HG03159 (cell line): ENCODE results near the gene DDX47.
"Not testable (repeated sequence)": the region's sequence is repeated elsewhere in the genome, so short reads cannot be mapped to it uniquely, and the experiment has no call there.

Source experiments
- ATAC-seq: cut with Tn5 transposase; IDR thresholded peaks from one replicate; pipeline ENCODE4 v1.9.1; 2021; ENCODE audit warnings: mild to moderate bottlenecking, moderate library complexity; ENCODE audit not compliant: unreplicated experiment

Gene DDX47

DNA sequence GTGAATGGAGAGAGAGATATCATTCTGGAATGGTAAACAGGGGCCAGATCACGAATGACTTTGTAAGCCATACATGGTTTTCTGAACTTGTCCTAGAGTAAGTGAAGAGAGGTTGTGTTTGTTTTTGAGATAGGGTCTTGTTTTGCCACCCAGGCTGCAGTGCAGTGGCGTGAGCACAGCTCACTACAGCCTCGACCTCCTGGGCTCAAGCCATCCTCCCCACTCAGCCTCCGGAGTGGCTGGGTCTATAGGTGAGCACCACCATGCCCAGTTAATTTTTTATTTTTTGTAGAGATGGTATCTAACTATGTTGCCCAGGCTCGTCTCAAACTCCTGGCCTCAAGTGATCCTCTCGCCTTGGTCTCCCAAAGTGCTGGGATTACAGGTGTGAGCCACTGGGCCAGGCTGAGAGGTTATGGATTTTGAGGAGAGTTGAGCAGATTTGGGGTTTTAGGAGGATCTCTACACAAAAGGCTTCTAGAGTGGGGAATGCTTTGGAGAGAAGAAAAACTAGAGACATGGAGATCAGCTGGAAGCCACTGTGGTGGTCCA is 58.5 kb downstream of the DDX47 start:
- ATAC-seq: no peak

DNA sequence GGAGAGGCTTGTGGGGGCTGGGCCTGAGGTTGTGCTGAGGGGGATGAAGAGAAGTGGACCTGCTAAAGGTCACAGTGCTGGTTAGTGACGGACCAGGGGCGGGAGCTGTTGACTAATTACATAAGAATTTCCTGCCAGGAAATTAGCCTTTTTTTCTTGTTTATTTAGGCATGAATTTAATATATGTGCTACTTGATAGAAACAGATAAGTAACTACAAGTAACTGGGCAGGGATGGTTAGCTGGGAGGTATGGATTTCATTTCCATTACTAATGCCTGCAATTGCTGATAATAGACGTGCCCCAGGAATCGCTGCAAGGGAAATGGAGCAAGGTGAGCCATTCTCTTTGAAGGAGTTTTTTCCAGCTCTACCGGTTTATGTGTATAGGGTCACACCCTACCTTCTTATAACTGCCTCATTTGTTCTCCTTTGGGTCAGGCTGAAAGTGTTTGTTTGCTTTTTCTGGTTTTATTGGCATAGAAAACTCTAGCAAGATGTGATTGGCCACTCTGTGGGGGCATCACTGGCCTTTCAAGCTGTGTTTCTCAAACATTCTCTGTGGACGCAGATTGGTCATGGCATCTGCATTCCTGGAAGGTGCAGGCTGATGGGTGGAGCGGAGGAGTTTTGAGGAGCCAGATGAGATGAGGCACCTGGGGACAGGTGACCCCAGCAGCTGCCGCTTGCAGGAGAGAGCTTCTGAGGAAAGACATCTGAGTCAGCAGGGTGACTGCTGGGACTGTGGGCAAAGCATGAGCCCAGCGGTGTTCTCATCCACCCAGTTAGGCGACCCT is 59.2 kb downstream of the DDX47 start:
- ATAC-seq: no peak

DNA sequence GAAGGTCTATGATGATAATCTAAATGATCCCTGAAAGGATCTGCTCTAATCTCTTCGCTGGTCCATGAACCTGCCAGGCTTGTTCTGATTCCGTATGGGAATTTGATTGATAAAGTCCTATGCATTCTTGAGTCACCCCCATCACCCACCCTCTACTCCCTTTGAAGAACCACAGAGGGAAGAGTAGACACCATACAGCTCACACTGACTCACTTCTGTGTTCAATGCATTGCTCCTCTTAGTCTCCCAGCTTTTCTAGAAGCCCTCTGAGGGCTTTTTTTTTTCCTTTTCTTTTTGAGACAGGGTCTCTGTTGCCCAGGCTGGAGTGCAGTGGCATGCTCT is 59.8 kb downstream of the DDX47 start:
- no peak for ATAC-seq

DNA sequence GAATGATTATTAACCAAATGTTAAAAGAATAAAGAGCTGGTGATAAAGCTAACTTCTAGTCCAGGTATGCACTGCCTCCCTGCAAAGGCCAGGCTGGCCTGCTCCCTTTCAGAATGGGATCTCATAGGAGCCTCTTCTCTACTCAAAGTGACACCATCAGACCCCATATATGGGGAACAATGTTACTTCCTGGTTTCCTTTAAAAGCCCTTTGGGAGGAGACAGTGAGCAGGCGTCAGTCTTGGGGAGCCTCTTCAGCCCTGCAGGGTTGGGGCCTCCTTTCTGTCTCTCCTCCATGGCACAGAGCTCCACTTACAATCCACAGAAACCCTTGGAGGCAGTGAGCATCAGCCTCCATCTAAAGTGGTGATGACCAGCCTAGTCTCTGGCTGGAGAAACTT is 60.9 kb downstream of the DDX47 start:
- no peak for ATAC-seq

DNA sequence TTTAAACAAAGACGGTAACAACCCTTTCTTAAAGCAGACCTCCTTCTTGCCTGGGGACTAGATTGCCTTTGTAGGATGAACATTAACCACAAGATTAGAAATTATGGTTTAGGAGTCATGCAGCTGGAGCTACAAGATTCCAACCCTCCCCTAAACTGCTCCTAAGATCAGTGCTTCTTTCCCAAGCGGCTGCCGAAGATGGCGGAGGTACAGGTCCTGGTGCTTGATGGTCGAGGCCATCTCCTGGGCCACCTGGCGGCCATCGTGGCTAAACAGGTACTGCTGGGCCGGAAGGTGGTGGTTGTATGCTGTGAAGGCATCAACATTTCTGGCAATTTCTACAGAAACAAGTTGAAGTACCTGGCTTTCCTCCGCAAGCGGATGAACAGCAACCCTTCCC is 62.2 kb downstream of the DDX47 start:
- ATAC-seq: not testable (repeated sequence)

DNA sequence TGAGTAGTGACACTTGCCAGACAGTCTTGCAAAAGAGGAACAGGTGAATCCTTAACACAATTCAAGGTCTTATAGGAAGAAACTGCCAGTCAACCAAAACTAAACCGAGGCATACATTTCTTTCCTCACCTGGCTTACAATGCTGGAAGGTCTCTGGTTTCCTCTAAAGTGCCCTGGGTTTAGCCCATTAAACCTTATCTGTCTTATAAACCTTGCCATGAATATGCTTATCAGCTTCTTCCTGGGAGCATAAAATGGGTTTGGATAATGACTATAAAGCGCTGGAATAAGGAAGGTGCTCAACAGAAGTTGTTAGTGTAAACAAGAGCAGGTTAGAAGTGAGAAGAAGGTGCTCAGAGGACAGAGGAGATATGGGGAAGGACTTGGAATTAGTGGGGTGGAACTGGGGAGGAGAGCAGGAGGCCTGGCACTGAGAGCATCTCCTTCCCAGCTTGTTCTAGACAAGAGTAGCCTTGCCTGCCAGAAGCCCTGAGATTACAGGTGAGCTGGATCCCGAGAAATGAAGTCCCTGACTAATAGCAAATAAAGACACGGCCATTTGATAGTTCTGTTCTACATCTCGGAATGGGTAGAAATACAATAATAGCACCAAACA is 64.1 kb downstream of the DDX47 start:
- ATAC-seq: no peak

DNA sequence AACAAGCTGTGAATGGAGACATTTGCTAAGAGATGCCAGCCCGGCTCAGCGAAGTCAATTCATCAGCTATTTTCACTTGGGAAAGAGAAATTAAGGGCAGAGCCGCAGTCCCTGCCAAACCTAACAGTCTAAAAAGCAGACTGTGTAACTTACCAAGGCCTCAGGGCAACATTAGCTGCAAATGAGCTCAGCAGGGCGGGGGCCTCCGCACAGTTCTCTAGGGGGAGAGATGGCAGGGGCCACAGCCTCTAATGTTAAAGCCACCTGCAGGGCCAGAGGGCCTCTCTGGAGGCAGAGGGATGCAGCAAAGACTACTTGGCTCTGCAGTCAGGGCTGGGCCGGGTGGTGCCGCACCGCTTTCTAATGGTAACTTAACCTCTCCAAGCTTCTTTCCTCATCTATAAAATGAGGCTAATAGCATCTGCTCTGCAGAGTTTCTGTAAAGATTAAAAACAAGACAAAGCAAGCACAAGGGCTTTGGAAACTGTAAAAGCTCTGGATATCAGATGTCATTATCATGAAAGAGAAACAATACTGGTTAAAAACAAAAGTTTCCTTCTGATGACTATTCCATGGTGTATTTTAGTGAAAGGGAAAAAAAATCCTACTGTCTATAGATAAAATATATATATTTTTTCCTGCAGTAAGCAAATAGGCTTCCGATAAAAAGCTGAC is 64.8 kb downstream of the DDX47 start:
- no peak for ATAC-seq
